ENCODE data around the gene CHPF. TPM values are rescaled to one million over a fixed set of nuclear protein-coding genes. Genes with fewer than 3 reads are reported as not detected.

The CHPF gene
- total RNA-seq, 4 donors from 2014 or later = 36.0 to 66.0 (median 54.8) TPM

- TF ChIP-seq POLR2AphosphoS5 (IDR thresholded peaks at IDR 0.05) (no peak), EP300 (IDR thresholded peaks at IDR 0.05) (no peak), CTCF (IDR thresholded peaks at IDR 0.05) (no peak), POLR2A (IDR thresholded peaks at IDR 0.05) (no peak)
- WGBS, 2 donors (ENCODE audit: low coverage in 1 of 2) = 50 to 77% methylated on average over 4 to 10 of the region's 20 CpGs
- peaks cover 0 to 80% of the 10 kb centered on the region in 2 donors for H3K36me3 ChIP-seq
Measured at GRCh38 chr2:219559156-219559915, 15.7 kb upstream of the CHPF start.

GRCh38 chr2:219557791-219558785, 14.5 kb upstream of the CHPF start:
- 80% methylated on average over 1 of the region's 25 CpGs; no CpG with 5 or more reads in 1 of the 2 donors for WGBS, 2 donors (ENCODE audit: low coverage in 1 of 2)
- H3K4me1 ChIP-seq = peaks cover 0 to 26% (median 6%) of the 10 kb centered on the region in 3 donors
- ATAC-seq = no peak
- H3K4me3 ChIP-seq = no peak overlapping the region
- no peak for TF ChIP-seq EP300 (IDR thresholded peaks at IDR 0.05)
- peaks cover 8% of the 10 kb centered on the region for H3K27me3 ChIP-seq
- H3K9me3 ChIP-seq = no peaks in the 10 kb centered on the region
- peaks cover 0 to 68% of the 10 kb centered on the region in 2 donors for H3K36me3 ChIP-seq
- no peak overlapping the region for H3K27ac ChIP-seq

More at GRCh38 chr2:219559156-219559915, 15.7 kb upstream of the CHPF start:
- no peak overlapping the region for H3K4me3 ChIP-seq
- no peaks in the 10 kb centered on the region for H3K27me3 ChIP-seq
- H3K4me1 ChIP-seq = peaks cover 0 to 19% (median 3%) of the 10 kb centered on the region in 3 donors
- H3K9me3 ChIP-seq = no peaks in the 10 kb centered on the region
- no peak overlapping the region for H3K27ac ChIP-seq
- ATAC-seq = no peak

GRCh38 chr2:219557320-219557719, 13.7 kb upstream of the CHPF start:
- no peak for ATAC-seq
- Histone ChIP-seq H3K9me3 (no peaks in the 10 kb centered on the region), H3K27ac (no peak overlapping the region), H3K36me3 (peaks cover 0 to 60% of the 10 kb centered on the region in 2 donors), H3K27me3 (peaks cover 8% of the 10 kb centered on the region), H3K4me1 (peaks cover 0 to 31% (median 10%) of the 10 kb centered on the region in 3 donors), H3K4me3 (no peak overlapping the region)
- WGBS, 2 donors (ENCODE audit: low coverage in 1 of 2) = no CpG with 5 or more reads among the region's 21 CpGs
- TF ChIP-seq POLR2AphosphoS5 (IDR thresholded peaks at IDR 0.05) = no peak
- no peak for TF ChIP-seq POLR2A (IDR thresholded peaks at IDR 0.05)
- no peak for TF ChIP-seq CTCF (IDR thresholded peaks at IDR 0.05)
- TF ChIP-seq EP300 (IDR thresholded peaks at IDR 0.05) = no peak

- Histone ChIP-seq H3K27ac (no peak overlapping the region), H3K27me3 (peaks cover 8% of the 10 kb centered on the region), H3K36me3 (peaks cover 0 to 51% of the 10 kb centered on the region in 2 donors), H3K9me3 (no peaks in the 10 kb centered on the region), H3K4me1 (peaks cover 0 to 39% (median 15%) of the 10 kb centered on the region in 3 donors), H3K4me3 (no peak overlapping the region)
- WGBS, 2 donors (ENCODE audit: low coverage in 1 of 2) = 80% methylated on average over 1 to 5 of the region's 19 CpGs
- no peak for TF ChIP-seq POLR2A (IDR thresholded peaks at IDR 0.05)
- no peak for TF ChIP-seq POLR2AphosphoS5 (IDR thresholded peaks at IDR 0.05)
- no peak for TF ChIP-seq CTCF (IDR thresholded peaks at IDR 0.05)
- no peak for TF ChIP-seq EP300 (IDR thresholded peaks at IDR 0.05)
- no peak for ATAC-seq
Measured at GRCh38 chr2:219556413-219556812, 12.8 kb upstream of the CHPF start.

- Histone ChIP-seq H3K36me3 (peaks cover 0 to 47% of the 10 kb centered on the region in 2 donors), H3K9me3 (no peaks in the 10 kb centered on the region), H3K27me3 (peaks cover 8% of the 10 kb centered on the region), H3K27ac (no peak overlapping the region), H3K4me1 (peaks cover 0 to 44% (median 15%) of the 10 kb centered on the region in 3 donors), H3K4me3 (no peak overlapping the region)
- TF ChIP-seq EP300 (IDR thresholded peaks at IDR 0.05) (no peak), POLR2AphosphoS5 (IDR thresholded peaks at IDR 0.05) (no peak), POLR2A (IDR thresholded peaks at IDR 0.05) (no peak), CTCF (IDR thresholded peaks at IDR 0.05) (no peak)
- WGBS, 2 donors (ENCODE audit: low coverage in 1 of 2) = 89 to 93% methylated on average over 9 to 14 of the region's 20 CpGs
- no peak for ATAC-seq
Measured at GRCh38 chr2:219555956-219556355, 12.3 kb upstream of the CHPF start.

Data from gastroesophageal sphincter (tissue), 4 donors.